ENCODE measurements around the gene CTNNA2.

Gene CTNNA2

DNA sequence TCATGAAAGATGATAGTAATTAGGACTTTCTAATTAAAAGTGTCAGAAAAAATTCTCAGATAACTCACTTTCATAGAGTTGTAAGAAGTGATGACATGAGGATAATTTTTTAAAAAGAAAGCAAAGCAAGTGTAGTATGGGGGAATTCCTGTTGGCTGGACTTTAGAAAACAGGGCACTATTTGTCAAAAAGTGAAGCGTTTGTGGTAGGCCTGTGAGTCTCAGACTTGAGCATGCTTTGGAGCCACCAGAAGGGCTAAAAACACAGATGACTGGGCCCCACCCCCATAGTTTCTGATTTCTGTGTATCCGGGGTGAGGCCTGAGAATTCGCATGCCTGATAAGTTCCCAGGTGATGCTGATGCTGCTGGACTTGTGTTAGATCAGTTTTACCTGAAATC lies 1014.3 kb downstream of the CTNNA2 start:
- no peak for DNase-seq

DNA sequence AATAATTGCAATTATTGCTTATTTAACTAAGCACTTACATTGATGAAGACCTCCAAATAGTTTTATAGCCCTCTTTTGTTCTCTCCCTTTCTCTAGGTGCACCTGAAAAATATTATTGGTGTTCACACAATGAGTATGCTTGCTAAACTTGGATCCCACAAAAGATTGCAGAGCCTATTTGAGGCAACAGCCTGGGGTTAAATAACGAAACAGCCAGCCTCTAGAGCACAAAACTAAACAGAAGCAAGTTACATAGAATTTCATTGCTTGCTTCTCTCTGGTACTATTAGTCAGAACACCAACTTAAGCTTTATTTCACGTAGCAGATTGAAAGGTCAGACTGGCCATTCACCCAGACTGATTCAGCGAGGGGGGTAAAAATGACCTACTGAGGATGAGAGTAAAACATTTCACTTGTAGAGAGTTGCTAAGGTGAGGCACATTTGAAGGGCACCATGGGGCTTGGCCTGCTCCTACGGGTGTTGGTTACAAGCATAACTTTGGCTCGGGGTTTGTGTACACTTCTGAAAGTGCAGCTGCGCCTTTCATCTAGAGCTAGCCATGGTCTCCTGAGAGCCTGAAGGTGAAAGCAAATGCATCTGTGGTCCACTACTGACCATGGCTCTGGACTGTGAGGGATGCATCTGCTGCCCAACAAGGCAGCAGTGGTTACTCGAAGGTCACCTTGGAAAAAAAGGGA lies 1016.8 kb downstream of the CTNNA2 start:
- DNase-seq: no peak

DNA sequence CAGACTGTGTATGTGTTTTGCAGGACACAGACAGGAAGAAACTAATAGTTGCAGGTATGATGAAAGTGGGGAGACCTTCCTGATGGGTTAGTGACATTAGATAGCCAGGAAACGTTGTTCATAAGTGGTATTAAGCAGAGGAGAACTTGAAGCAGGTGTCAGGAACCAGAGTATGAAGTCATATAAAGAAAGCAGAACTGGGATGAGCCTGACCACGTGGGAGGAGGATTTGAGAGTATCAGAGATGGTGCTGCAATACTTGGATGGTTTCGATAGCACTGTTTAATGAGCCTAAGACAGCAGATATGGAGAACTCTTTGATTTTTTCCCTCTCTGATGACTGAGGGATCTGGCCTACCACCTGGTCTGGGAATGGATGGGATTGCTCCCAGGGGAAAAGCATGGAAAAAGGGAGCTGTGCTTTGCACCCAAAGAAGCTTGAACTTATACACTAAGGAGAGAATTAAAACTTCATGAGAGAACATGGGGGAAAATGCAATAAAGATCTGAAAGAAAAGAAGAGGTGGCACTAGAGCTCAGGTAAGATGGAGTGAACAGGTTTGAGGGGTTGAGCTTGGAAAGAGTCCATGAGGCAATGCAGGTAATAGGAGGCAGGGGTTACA lies 1017.7 kb downstream of the CTNNA2 start:
- no peak for DNase-seq

DNA sequence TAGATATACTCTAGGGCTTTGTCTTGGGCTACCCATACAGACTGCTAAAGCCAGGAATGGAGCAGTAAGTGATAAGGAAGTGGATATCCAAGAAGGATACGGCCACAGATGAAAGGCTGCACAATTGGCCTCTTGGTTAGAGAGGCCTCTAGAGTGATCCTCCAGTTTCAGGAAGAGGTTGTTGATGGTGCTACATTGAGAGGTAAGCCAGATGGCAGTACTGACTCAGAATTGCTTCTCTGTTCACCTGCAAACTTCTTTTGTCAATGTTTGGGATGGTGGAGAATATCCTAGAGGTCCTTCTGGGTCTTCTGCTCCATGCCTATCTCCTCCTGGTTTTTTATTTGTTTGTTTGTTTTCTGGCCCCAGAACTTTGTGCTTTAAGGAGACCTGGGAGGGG lies 1018.5 kb downstream of the CTNNA2 start:
- DNase-seq: no peak

DNA sequence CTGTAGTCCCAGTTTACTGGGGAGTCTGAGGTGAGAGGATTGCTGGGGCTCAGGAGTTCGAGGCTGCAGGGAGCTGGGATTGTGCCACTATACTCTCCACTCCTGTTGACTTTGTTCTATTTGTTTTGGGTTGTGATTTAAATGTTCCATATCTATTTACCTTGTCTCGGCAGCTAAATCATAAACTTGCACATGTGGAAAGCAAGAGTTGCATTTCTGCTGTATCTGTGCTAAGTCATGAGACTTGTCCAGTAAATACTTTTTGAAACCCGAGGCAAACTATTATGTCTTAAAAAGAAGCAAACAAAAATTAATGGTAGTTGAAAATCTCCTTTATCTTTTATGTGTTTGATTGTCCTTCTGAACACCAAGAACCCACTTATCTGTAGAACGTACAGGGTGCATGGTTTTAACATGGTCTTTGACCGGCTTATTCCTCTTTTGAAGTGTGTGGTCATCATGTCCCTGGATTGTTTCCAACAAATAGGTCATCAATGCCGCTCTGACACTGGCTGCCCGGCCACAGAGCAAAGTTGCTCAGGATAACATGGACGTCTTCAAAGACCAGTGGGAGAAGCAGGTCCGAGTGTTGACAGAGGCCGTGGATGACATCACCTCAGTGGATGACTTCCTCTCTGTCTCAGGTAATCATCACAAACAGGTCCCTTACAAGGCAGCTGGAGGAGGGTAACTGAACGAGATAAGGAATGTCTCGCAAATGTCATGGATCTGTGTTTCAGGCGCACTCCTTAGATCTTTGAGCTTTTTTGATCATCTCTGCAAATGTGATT lies 1032.8 kb downstream of the CTNNA2 start:
- DNase-seq: no peak

DNA sequence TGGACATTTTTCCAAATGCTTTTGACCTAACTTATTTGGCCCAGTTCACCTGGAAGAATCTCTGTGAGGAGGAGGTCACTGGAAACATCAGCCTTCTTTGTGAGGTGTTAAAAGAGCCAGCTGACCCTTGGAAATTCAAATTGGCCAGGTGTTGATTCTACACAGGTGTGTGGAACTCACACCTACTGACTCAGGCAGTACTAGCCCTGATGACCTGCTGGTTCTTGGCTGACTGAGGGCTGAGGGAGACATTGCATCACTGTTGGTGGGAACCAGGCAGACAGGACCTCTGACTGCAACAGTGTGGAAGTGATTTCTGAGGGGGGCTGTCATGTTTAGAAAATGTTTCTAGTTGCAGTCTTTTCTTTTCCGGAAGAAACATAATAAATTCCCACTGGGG lies 1033.9 kb downstream of the CTNNA2 start:
- DNase-seq: no peak

DNA sequence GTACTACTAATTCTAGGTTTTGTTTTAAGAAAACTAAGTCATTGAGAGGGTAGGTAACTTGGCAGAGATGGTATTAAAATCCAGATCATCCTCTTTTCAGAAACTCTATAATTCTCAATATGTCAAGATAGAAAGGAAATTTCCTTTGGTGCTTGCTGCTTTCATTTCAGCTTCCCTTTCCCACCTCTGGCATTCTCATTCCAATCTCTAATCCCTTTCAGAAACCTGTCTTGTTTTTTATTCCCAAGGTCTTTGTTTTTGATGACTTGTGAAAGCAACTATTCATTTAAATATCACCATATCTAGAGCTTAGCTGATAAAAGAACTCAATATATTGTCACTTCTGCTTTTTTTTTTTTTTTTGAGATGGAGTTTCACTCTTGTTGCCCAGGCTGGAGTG lies 1034.5 kb downstream of the CTNNA2 start:
- no peak for DNase-seq

DNA sequence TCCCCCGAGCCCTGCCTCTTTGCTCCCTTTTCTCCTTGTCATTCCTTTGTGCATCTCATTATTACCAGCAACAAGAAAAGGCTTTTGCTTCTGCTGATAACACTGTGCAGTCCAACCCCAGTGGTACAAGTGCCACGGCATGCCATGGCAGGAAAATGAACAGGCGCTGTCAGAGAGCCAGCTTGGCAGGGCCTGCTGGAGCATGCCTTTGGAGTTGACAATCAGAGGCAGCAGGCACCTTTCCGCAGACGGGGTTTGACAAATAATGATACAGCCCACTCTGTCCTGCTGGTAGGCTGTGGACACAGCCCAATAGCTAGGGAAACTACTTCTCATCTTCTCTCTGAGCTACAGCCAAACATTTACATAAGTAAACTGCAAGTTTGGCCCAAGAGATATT lies 1035.6 kb downstream of the CTNNA2 start:
- no peak for DNase-seq

DNA sequence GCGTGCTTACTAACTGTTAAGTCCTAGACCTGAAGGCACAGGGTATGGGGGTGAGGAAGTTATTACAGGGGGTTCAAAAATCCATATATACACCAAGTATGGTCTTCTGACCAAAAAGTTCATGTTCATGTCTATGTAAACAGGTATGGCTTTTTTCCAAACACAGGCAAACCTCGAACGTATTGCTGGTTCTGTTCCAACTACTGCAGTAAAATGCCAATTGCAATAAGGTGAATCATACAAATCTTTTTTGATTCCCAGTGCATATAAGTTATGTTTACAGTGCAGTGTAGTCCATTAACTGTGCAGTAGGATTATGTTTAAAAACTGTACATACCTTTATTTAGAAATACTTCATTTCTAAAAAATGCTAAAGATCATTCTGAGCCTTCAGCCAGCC lies 1037.0 kb downstream of the CTNNA2 start:
- DNase-seq: no peak

DNA sequence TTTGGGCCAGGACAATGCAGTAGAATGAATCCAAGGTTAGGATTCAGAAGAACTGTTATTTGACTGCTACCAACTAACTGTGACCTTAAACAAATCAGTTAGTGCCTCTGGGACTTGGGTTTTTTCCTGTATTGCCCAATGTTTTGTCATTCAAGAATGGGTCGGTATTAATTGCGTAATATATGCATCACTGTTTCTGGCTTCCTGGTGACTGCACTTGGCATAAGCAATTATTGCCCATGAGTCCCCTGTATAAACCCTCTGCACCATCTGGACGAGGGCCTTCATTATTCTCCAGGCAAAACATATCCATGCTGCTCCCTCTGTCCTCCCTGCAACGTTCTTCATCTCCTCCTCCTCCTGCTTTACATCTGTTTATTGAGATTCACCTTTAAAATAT lies 1047.5 kb downstream of the CTNNA2 start:
- no peak for DNase-seq

DNA sequence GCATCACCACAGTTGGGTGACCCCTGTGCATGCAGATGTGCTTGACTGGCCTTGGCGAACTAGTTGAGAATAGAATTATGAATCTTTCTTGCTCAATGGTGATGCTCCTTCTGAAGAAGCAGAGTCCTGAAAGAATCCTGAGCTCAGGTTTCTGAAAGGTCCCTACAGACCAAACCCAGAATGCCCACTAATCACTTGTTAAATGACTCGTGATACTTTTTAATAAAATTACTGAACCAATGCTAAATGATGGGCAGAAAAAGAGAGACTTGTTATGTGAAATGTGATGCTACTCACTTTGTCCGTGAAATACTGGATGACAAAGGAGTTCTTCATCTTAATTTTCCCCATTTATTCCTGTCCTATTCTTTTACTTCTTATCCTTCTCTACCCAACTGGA lies 1055.2 kb downstream of the CTNNA2 start:
- DNase-seq: no peak

DNA sequence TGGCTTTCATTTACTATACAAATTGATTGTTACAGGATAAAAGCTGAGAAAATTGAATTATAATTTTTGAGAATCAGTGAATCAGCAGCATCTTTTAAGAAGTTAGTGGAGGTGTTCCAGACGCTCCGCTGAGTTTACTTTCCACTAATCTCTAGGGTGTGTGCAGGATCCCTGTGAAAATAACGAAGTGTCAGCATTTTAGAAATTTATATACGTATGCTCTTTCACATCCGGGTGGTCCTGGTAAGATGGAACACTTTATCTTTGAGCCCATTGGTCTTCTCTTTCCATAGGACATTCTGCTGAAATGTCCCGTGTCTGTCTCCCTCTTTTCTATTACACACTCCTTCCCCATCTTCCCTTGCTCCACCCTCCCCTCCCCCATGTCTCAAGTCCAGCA lies 1060.3 kb downstream of the CTNNA2 start:
- DNase-seq: no peak

DNA sequence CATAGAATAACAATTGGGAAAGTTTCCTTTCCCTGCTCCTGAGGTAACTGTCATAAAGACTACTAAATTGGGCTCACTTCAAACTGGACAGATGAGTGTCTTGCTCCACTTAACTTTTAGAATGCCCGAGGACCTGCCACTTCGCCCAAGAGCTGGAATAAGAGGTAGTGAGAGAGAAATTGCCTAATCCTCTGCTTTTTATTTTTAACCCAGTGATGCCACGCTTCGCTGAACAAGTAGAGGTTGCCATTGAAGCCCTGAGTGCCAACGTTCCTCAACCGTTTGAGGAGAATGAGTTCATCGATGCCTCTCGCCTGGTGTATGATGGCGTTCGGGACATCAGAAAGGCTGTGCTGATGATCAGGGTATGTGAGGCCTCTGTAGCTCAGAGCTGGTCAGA lies 1061.1 kb downstream of the CTNNA2 start:
- no peak for DNase-seq

DNA sequence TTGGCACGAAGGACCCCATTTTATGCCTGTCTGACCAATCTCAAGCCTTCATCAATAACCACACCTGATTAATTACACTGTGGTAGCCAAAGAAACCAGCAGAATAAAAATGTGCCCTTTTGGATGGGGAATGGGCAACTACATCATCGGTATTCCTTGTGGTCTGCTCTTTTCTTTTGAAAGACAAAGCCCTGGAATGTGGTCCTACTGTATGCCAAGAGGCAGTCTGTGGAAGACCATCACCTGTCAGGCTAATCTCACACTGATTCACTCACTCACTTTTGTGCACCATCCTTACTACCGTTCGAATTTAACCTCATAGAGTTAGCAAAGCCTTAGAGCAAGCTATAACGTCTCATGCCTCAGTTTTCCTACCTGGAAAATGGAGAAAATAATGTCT lies 1066.9 kb downstream of the CTNNA2 start:
- DNase-seq: no peak

DNA sequence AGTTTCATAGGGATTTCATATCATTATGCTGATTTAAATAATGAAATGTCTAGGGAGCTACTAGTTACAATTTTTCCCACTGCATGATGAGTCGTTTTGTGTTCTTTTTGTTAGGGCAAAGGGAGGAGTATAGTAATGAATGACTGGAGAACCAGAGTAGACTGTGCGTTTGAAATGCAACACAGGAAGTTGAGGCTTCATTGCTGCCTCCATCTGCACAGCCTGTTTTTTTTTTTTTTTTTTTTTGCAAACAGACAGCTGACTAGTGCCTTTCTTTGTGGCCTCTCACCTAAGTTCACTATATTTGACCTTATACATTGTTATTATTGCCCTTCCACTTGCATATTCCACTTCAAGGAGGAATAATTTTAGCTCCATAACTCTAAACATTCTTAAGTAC lies 1078.4 kb downstream of the CTNNA2 start:
- no peak for DNase-seq

DNA sequence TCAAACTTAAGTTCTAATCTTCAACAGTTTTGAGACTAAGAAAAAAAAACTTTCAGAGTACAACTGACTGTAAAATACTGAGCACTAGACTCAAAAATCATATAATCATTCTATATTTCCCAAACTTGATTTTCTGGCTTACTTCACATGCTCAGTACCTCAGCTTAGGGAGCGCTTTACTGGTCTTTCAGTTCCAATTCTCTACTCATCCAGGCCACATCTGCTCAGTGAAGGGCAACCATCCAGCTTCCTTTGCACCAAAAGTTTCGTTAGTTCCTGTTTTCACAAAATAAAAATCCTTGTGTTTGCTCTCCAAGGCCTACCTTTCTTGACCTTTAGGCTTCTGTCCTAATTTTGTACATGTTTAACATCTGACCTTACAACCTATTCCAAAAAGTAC lies 1079.3 kb downstream of the CTNNA2 start:
- DNase-seq: no peak

DNA sequence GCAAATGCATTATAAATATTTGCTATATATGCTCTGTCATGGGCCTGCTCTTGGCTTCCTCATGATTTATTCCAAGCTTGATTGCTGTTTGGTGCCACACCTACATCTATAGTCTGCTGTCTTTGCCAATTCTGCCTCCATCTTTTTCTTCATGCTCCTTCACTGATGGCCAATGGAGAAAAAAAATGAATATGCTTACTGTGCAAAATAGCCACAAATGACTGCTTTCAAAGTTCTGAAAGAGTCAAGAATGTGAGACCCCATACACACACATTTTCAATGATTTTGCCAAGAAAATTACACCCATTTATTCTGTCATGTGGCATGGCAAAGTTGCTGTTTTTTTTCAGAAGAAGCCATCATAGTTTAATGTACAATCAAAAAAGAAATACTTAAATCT lies 1097.3 kb downstream of the CTNNA2 start:
- DNase-seq: no peak

DNA sequence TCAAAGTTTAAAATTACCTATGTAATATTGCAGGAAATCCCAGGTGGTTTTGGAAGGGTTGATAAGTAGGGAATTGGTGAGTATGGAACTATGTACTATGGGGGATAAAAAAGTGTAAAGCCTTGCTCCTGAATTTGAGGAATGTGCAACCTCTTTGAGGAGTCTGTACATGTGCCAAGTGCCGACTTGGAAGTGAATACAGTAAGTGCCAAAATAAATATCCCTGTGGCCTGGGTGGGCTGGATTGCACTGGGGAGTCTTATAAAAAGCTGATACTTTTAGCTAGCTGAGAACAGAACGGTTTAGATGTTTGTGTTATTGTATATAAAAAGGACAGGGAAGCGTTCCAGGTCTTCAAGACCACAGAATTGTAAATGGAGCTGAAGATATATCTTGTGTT lies 1108.8 kb downstream of the CTNNA2 start:
- DNase-seq: no peak

DNA sequence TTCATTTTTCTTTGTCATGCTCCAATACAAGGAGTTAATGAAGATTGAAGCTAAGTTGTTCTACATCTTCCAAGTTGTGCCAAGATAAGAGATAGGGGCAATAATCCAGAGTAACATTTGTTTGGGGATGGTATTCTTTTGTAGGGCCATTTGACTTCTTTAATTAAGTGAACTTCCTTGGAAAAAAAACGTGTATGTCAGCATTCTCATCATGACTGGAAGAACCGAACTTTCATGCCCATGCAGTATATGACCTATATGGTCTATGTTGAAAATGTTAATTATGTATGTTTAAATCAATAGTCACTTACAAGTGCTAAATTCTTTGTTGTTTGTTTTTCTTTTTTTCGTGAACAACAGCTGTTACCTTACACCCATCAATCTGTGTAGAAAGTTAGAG lies 1111.2 kb downstream of the CTNNA2 start:
- DNase-seq: no peak

DNA sequence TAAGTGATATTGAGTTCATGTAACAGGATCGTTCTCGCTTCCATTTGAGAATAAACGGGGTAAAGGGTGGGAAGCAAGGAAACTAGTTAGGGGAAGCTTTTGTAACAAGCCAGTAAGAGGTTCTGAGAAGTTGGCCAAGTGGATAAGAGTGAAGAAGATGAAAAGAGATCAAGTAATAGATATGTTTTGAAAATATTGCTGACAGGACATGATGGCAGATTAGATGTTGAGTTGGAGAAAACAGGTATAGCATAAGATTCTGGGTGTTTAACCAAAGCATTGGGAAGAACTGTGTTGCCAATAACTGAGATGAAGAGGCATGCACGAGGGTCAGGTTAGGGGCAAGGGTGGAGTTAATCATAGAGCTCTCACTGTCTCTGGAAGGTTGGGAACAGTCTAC lies 1121.7 kb downstream of the CTNNA2 start:
- DNase-seq: no peak

DNA sequence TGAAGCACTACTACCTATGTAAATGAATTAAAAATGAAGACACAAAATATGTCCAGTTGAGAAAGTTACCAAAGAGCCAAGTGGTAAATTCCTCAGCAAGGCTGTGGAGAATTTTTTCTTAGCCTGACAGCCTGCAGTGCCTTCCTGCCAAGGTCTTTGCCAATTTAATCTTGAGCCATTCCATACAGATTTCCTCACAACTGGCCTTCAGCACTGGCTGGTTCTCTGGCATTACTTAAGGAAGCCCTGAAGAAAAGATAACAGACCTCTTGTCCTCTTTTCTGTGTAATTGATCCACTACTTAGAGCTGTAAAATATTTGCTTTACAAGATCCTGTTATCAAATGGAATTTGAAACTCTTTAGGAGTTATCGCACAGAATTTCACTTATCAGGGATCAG lies 1125.9 kb downstream of the CTNNA2 start:
- DNase-seq: no peak

DNA sequence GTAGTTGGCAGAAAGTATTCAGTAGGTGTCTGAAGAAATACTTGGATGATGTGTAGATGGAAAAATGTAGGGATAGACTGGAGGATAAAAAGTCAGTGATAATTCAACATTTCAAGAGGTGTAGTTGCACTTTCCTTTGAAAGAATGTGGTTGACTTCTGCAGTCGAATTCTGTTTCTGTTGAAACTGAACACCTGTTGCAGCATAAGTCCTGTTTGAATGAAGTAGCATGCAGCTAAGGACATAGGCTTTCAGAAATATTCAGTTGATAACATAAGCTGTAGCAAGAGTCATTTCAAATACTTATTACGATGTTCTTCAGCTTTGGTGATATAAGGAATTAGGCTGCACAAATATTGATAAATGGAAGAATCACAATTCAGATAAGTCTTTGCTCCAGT lies 1129.6 kb downstream of the CTNNA2 start:
- no peak for DNase-seq

DNA sequence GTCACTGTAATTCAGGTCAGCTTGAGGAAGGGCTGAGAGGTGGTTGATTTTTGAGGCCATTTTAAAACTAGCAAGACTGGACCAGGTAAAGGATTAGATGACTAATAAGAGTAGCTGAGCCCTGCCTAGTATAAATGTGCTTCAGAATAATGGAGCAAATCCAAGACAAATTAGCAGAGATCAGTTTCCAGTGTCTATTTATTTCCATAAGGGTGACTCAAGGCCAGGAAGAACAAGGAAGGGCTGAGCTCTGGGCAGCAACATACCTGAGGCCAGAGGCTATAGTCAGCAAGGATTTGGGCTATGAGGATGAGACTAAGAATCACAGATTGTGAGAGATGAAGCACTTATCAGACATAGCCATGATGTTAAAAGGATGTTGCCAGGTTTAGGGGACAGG lies 1130.7 kb downstream of the CTNNA2 start:
- no peak for DNase-seq

DNA sequence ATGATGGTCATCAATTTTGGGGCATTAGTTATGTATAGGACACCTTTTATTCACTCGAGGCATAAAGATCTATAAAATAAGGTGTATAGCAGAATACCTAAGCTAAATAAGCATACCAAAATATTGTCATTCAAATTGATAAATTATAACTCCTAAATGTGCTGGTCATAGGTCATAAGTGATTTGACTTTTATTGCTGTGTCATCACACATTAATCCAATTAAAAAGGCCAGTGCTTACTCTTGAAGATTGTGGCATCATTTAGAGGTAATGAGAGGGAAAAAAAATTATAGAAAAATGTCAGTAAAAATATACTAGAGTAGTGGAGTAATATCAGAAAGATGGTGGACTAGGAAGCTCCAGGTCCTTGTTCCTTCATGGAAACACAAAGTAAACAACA lies 1138.6 kb downstream of the CTNNA2 start:
- DNase-seq: no peak
